Measurements from ENCODE around the gene NAT8. TPM values are rescaled to one million over a fixed set of nuclear protein-coding genes. Genes with fewer than 3 reads are reported as not detected.
A peak's percentile ranks its signal among the peaks of the same experiment; 100 is the strongest.

Gene NAT8
- total and polyA plus RNA-seq, 2 of the 13 experiments (the other 11 are each of a cell fraction or from before 2014, with no cell fraction given): 1.9 to 12.9 TPM

- no peak for TF ChIP-seq HNF1A (IDR thresholded peaks at IDR 0.05; ENCODE audit: low read depth)
- no peak for TF ChIP-seq HNF1A (CRISPR knock-in tag; IDR thresholded peaks at IDR 0.05; ENCODE audit: borderline replicate concordance)
- no peak for TF ChIP-seq ZNF33A (CRISPR knock-in tag; IDR thresholded peaks at IDR 0.05; ENCODE audit: borderline replicate concordance)
- no peak for TF ChIP-seq ZNF607 (CRISPR knock-in tag; IDR thresholded peaks at IDR 0.05; ENCODE audit: borderline replicate concordance)
- TF ChIP-seq MLX (CRISPR knock-in tag; IDR thresholded peaks at IDR 0.05): no peak
- no peak for TF ChIP-seq ZNF841 (CRISPR knock-in tag; IDR thresholded peaks at IDR 0.05; ENCODE audit: borderline replicate concordance)
- no peak for TF ChIP-seq RARG (CRISPR knock-in tag; IDR thresholded peaks at IDR 0.05; ENCODE audit: low read depth)
- TF ChIP-seq BCLAF1 (IDR thresholded peaks at IDR 0.05): no peak
- TF ChIP-seq SYNCRIP (IDR thresholded peaks at IDR 0.05; ENCODE audit: insufficient read depth, low read depth, low read length): no peak
- peak; percentile 60 for TF ChIP-seq SALL1 (CRISPR knock-in tag; IDR thresholded peaks at IDR 0.05)
- no peak for TF ChIP-seq DPF2 (CRISPR knock-in tag; IDR thresholded peaks at IDR 0.05; ENCODE audit: borderline replicate concordance, low read depth)
- TF ChIP-seq TFDP2 (CRISPR knock-in tag; IDR thresholded peaks at IDR 0.05): no peak
- TF ChIP-seq ZNF44 (CRISPR knock-in tag; IDR thresholded peaks at IDR 0.05): no peak
- TF ChIP-seq NPAS2 (CRISPR knock-in tag; IDR thresholded peaks at IDR 0.05; ENCODE audit: borderline replicate concordance): no peak
- TF ChIP-seq ZNF775 (CRISPR knock-in tag; IDR thresholded peaks at IDR 0.05; ENCODE audit: borderline replicate concordance): no peak
- TF ChIP-seq SNAPC2 (CRISPR knock-in tag; IDR thresholded peaks at IDR 0.05): no peak
- no peak for TF ChIP-seq ZNF296 (CRISPR knock-in tag; conservative IDR thresholded peaks at IDR 0.05)
- no peak for TF ChIP-seq ZNF430 (CRISPR knock-in tag; IDR thresholded peaks at IDR 0.05)
- TF ChIP-seq DRAP1 (CRISPR knock-in tag; IDR thresholded peaks at IDR 0.05): no peak
- TF ChIP-seq CREB3 (CRISPR knock-in tag; IDR thresholded peaks at IDR 0.05): no peak
Measured at GRCh38 chr2:73685764-73686438, 43.7 kb upstream of the NAT8 start (continued).
